ENCODE data around the gene IKBKE.

Gene IKBKE

DNA sequence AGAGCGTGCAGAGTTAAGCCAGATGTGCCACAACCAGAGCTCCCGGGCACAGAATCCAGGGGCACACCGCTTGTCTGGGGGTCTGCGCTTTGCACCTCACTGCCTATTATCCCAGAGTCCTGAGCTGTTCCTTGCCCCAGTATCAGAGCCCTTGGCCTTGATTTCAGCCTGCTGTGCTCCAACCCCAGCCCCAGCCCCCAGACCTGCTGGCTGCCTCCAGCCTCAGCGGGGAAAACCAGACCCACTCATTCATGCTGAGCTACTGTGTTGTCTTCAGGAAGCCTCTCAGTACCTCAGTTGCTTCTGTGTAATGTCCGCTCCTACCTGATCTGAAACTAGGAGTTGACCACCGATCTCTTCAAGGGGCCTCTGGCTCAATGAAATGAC lies 1.1 kb downstream of the IKBKE start:
- TF ChIP-seq, protein P1, sequence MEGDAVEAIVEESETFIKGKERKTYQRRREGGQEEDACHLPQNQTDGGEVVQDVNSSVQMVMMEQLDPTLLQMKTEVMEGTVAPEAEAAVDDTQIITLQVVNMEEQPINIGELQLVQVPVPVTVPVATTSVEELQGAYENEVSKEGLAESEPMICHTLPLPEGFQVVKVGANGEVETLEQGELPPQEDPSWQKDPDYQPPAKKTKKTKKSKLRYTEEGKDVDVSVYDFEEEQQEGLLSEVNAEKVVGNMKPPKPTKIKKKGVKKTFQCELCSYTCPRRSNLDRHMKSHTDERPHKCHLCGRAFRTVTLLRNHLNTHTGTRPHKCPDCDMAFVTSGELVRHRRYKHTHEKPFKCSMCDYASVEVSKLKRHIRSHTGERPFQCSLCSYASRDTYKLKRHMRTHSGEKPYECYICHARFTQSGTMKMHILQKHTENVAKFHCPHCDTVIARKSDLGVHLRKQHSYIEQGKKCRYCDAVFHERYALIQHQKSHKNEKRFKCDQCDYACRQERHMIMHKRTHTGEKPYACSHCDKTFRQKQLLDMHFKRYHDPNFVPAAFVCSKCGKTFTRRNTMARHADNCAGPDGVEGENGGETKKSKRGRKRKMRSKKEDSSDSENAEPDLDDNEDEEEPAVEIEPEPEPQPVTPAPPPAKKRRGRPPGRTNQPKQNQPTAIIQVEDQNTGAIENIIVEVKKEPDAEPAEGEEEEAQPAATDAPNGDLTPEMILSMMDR (IDR thresholded peaks at IDR 0.05; ENCODE audit: low read depth, low read length, missing control alignments) = no peak
- DNase-seq (ENCODE audit: extremely low read depth, low read depth) = no peak
- peak overlapping the region; percentile 76 for H3K4me3 ChIP-seq (replicated peaks; ENCODE audit: low read depth, low read length)

DNA sequence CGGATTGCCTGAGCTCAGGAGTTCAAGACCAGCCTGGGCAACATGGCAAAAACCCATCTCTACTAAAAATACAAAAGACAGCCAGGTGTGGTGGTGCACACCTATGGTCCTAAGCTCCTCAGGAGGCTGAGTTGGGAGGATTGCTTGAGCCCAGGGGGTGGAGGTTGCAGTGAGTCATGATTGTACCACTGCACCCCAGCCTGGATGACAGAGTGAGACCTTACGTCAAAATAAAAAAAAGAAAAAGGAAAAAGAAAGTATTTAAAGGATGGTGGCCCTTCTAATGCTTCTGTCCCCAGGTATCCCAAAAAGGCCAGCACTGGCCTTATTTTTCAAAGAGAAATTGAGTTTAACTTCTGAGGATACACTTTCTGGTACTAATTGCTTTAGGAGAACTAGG lies 1.7 kb downstream of the IKBKE start:
- H3K4me3 ChIP-seq (replicated peaks; ENCODE audit: low read depth, low read length) = peak overlapping the region; percentile 76
- DNase-seq (ENCODE audit: extremely low read depth, low read depth) = no peak
- TF ChIP-seq, protein P1 (IDR thresholded peaks at IDR 0.05; ENCODE audit: low read depth, low read length, missing control alignments) = no peak

DNA sequence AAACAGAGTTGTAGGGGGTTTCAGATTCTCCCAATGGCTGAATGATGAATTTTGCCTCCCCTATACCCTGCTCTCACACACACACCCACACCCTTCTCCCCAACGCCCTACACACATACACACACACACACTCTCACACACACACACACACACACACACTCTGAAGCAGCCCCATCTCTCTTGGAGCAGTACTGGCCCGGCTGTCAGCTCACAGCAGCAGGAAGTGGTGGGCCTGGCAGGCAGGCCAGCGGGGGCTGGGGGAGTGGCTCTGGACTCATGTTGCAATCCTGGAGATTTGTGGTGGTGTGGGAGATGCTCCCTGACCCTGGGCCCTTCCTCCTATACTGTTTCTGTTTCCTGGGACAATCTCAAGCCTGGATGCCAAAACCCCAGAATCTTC lies 2.2 kb downstream of the IKBKE start:
- H3K4me3 ChIP-seq (replicated peaks; ENCODE audit: low read depth, low read length) = peak overlapping the region; percentile 76
- TF ChIP-seq, protein P1 (IDR thresholded peaks at IDR 0.05; ENCODE audit: low read depth, low read length, missing control alignments) = no peak
- DNase-seq (ENCODE audit: extremely low read depth, low read depth) = no peak

DNA sequence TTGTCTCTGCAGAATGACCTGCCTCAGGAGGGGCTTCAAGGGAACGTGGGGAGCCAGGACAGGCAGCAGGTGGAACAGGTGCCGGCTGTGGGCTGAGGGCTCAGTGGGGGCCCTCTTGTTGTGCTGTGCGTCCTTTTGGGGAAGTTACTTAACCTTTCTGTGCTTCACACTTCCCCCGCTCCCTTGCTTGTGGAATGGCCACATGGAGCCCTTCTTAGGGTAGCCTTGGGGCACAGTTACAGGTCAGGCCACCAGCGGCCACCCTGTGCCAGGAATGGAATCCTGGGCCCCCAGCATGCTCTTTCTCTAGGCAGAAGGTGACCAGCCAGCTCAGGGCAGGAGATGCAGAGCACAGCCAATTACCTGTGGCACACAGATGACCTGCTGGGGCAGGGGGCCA lies 2.6 kb downstream of the IKBKE start:
- no peak for DNase-seq (ENCODE audit: extremely low read depth, low read depth)
- peak overlapping the region; percentile 76 for H3K4me3 ChIP-seq (replicated peaks; ENCODE audit: low read depth, low read length)

DNA sequence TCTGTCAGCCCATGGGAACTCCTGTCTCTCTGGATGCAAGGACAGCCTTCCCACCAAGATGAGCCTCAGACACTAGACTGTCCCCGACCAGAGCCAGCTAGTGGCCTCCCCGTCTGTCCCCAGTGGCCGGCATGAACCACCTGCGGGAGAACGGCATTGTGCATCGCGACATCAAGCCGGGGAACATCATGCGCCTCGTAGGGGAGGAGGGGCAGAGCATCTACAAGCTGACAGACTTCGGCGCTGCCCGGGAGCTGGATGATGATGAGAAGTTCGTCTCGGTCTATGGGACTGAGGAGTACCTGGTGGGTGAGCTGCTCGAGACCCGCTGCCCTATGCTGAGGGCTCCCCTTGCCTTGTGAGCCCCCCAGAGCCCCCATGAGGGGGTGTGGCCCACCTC lies 5.8 kb downstream of the IKBKE start:
- no peak overlapping the region for H3K4me3 ChIP-seq (replicated peaks; ENCODE audit: low read depth, low read length)
- no peak for DNase-seq (ENCODE audit: extremely low read depth, low read depth)
- TF ChIP-seq, protein P1 (IDR thresholded peaks at IDR 0.05; ENCODE audit: low read depth, low read length, missing control alignments) = no peak

More for the DNA sequence above, 2.6 kb downstream of the IKBKE start:
- TF ChIP-seq, protein P1 (IDR thresholded peaks at IDR 0.05; ENCODE audit: low read depth, low read length, missing control alignments) = no peak

DNA sequence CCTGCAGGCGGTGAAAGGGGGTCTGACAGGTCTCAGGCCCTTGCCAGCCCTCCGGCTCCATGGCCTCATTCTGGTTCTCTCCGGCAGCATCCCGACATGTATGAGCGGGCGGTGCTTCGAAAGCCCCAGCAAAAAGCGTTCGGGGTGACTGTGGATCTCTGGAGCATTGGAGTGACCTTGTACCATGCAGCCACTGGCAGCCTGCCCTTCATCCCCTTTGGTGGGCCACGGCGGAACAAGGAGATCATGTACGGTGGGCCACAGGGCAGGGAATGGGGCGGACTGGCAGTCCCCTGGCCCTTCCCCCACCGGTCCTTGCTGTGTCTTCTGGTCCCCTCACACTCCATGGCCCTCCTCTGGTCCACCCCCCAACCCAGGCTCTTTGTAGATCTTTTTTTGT lies 6.3 kb downstream of the IKBKE start:
- H3K4me3 ChIP-seq (replicated peaks; ENCODE audit: low read depth, low read length) = no peak overlapping the region
- TF ChIP-seq, protein P1 (IDR thresholded peaks at IDR 0.05; ENCODE audit: low read depth, low read length, missing control alignments) = no peak

DNA sequence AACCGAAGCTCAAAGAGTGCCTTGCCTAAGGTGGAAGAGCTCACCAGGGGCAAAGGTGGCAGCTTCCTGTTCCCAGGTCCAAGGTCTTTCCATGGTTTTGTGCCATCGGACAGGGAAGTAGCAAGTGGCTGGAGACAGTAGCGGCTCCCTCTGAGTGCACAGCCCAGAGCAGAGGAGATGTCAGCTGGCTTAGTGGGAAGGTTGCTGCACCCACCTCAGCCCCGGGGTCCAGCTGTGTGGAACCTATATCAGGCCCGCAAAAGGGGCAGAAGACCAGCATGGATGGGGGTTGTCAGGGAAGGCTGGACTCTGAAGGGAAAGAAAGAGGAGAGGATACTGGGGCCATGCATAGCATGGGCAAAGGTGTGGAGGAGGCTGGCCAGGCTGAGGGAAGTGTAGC lies 6.8 kb downstream of the IKBKE start:
- H3K4me3 ChIP-seq (replicated peaks; ENCODE audit: low read depth, low read length) = no peak overlapping the region
- TF ChIP-seq, protein P1 (IDR thresholded peaks at IDR 0.05; ENCODE audit: low read depth, low read length, missing control alignments) = no peak
- no peak for DNase-seq (ENCODE audit: extremely low read depth, low read depth)

More for the DNA sequence above, 6.3 kb downstream of the IKBKE start:
- DNase-seq (ENCODE audit: extremely low read depth, low read depth) = no peak
